Measurements from ENCODE around the gene SYT17.

DNA sequence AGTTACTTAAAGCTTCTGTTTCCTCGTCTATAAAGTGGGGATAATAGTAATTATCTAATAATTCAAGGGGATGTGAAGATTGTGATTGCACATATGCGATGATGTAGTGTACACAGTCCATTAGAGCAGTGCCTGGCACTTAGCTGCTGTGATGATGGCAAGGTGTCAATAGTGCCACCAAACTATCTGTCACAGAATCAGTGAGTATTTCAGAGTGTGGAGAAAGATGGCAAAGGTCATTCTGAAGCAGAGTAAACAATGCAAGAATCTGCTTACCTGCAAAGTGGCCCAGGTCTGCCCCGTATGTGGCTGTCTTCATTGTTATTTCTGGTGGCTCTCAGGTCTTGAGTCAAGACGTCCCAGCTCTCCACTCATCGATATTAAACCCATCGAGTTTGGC is 15.1 kb downstream of the SYT17 start:
- TF ChIP-seq EP300 (IDR thresholded peaks at IDR 0.05) (no peak), POLR2AphosphoS5 (IDR thresholded peaks at IDR 0.05) (no peak)
- TF ChIP-seq, protein P1, sequence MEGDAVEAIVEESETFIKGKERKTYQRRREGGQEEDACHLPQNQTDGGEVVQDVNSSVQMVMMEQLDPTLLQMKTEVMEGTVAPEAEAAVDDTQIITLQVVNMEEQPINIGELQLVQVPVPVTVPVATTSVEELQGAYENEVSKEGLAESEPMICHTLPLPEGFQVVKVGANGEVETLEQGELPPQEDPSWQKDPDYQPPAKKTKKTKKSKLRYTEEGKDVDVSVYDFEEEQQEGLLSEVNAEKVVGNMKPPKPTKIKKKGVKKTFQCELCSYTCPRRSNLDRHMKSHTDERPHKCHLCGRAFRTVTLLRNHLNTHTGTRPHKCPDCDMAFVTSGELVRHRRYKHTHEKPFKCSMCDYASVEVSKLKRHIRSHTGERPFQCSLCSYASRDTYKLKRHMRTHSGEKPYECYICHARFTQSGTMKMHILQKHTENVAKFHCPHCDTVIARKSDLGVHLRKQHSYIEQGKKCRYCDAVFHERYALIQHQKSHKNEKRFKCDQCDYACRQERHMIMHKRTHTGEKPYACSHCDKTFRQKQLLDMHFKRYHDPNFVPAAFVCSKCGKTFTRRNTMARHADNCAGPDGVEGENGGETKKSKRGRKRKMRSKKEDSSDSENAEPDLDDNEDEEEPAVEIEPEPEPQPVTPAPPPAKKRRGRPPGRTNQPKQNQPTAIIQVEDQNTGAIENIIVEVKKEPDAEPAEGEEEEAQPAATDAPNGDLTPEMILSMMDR (IDR thresholded peaks at IDR 0.05) = no peak
